Fibroblast of skin of left quadriceps (primary cell): ENCODE data around the gene XYLT2.
A peak's percentile ranks its signal among the peaks of the same experiment; 100 is the strongest.
"Not testable (repeated sequence)": the region's sequence is repeated elsewhere in the genome, so short reads cannot be mapped to it uniquely, and the experiment has no call there.

Source experiments
- DNase-seq, 2 experiments: peaks; one replicate each; pipeline ENCODE4 v3.0.0-alpha.2; 2013; ENCODE audit warnings: low read depth in 2 of 2

The XYLT2 gene

DNA sequence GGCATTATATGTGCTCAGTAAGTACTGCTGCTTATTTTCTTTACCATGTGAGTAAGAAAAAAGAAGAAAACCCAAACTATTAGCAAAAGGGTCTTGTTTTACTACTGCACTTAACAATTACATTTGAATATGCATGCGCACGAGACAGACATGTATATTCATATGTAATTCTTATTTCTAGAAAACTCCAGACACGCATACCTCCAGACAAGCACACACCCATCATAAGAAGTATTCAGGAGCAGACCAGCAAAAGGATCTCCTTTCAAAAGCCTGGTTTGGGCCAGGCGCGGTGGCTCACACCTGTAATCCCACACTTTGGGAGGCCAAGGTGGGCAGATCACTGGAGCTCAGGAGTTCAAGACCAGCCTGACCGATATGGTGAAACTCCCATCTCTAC is 43.6 kb downstream of the XYLT2 start:
- no peak for DNase-seq

GRCh38 chr17:50392621-50393020 is 46.7 kb downstream of the XYLT2 start:
- no peak for DNase-seq

GRCh38 chr17:50393700-50394099 is 47.8 kb downstream of the XYLT2 start:
- no peak for DNase-seq

DNA sequence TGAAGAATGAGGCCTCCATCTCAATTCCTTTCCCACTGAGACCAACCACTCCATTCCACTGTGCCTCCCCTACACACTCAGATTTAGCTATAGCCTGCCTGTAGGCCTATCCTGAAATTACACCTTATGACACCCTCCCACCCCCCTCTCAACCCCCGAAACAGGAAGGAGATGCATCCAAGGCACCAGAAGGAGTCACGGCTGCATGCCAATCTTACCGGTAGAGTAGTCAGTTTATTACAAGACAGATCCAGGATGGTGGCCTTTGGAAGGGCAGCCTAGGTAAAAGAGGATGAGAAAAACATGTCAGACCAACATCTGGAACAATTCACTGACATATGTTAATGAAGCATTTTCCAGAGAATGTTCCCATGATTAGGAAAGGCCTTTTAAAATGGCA is 48.8 kb downstream of the XYLT2 start:
- DNase-seq: no peak

GRCh38 chr17:50396261-50397110 is 50.6 kb downstream of the XYLT2 start:
- peak in 1 of 2 experiments; percentile 13 for DNase-seq

- peak; percentile 57 to 60 for DNase-seq
Measured at GRCh38 chr17:50397111-50397918, 51.4 kb downstream of the XYLT2 start, which contains the start of gene LRRC59. TSS of gene LRRC59 (minus strand) at chr17:50397523. CDS start at chr17:50397317, 206 bp downstream.

GRCh38 chr17:50397919-50398285 is 52.0 kb downstream of the XYLT2 start:
- no peak for DNase-seq

- not testable (repeated sequence) for DNase-seq
Measured at GRCh38 chr17:50398672-50399071, 52.7 kb downstream of the XYLT2 start.

- DNase-seq: not testable (repeated sequence)
Measured at GRCh38 chr17:50399591-50399990, 53.7 kb downstream of the XYLT2 start.

- not testable (repeated sequence) for DNase-seq
Measured at GRCh38 chr17:50405351-50405750, 59.4 kb downstream of the XYLT2 start.

DNA sequence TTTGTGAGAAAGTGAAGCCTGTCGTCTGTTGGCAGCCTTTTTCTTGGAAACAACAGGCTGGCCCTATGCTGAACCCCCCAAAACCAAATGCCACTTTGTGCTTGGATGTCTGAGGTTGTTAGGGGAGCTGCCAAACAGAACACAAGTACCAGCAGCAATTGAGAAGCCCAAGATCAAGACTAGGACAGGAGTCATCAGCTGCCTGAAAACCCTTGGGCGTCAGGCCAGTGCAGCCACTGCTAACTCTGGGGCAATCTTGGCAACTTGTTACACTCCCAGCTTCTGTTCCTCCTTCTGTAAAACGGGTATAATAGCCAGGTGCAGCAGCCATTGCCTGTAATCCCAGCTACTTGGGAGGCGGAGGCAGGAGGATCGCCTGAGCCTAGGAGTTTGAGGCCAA is 60.7 kb downstream of the XYLT2 start:
- DNase-seq: no peak

DNA sequence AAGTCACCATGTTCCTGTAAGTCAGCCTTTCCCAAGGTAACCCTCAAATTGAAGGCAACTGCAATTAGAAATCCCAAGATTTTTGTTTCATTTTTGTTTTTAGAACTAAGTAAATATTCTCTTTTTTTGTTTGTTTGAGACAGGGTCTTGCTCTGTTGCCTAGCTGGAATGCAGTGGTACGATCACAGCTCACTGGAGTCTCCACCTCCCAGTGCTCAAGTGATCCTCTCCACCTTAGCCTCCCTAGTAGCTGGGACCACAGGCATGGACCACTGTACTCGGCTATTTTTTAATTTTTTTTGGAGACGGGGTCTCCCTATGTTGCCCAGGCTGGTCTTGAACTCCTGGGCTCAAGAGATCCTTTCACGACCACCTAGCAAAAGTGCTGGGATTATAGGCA is 62.0 kb downstream of the XYLT2 start:
- DNase-seq: no peak
